Activated CD4-positive, alpha-beta T cell treated with anti-CD3 and anti-CD28 coated beads, Interleukin-2, amount 50 U/mL, for 1 hour (primary cell): ENCODE results near the gene CEMP1.
"Not testable (repeated sequence)": the region's sequence is repeated elsewhere in the genome, so short reads cannot be mapped to it uniquely, and the experiment has no call there.

Experiments used
- DNase-seq: peaks from one replicate; pipeline ENCODE4 v3.0.0-alpha.2; 2020

CEMP1 gene, protein sequence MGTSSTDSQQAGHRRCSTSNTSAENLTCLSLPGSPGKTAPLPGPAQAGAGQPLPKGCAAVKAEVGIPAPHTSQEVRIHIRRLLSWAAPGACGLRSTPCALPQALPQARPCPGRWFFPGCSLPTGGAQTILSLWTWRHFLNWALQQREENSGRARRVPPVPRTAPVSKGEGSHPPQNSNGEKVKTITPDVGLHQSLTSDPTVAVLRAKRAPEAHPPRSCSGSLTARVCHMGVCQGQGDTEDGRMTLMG

GRCh38 chr16:2531371-2531695, at the start of gene CEMP1:
Gene CEMP1, minus strand, starts transcription at chr16:2531408. Its CDS starts 335 bp downstream, at chr16:2531073.
- DNase-seq: no peak

GRCh38 chr16:2580818-2581217, 49.6 kb upstream of the CEMP1 start:
- DNase-seq: not testable (repeated sequence)

GRCh38 chr16:2580143-2580542, 48.9 kb upstream of the CEMP1 start:
- DNase-seq: not testable (repeated sequence)

- not testable (repeated sequence) for DNase-seq
These were observed 47.7 kb upstream of the CEMP1 start for GRCh38 chr16:2578905-2579304.

GRCh38 chr16:2577044-2577443, 45.8 kb upstream of the CEMP1 start:
- not testable (repeated sequence) for DNase-seq

DNA sequence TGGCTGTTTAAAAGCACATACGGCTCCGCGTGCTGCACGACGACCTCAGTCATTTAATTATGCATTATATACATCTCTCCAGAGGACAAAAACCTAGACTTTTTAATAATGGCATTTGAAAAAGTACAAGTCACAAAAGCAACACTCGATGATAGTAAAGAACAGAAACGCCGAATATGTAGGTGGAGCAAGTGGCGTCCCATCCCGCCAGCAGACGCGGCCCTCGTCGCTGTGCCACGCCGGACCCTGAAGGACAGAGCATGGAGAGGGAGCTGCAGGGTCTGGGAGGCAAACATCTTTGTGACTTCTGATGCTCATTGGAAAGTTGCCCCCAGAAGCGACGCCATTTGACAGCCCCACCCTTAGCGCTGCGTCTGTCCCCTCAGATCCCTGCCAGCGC, 44.6 kb upstream of the CEMP1 start:
- not testable (repeated sequence) for DNase-seq

DNA sequence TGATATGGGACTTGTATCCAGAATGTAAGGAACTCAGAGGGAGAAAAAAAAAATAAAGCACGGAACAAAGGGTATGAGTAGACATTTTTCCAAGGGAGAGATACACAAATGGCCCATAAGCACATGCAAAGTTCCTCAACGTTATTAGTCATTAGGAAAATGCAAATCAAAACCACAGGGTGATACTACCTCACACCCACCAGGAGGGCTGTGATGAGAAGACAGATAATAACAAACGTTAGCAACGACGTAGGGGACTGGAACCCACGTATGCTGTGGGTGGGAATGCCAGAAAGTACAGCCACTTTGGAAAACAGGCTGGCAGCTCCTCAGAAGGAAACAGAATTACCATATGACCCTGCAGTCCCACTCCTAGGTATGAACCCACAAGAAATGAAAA, 41.5 kb upstream of the CEMP1 start:
- DNase-seq: not testable (repeated sequence)

DNA sequence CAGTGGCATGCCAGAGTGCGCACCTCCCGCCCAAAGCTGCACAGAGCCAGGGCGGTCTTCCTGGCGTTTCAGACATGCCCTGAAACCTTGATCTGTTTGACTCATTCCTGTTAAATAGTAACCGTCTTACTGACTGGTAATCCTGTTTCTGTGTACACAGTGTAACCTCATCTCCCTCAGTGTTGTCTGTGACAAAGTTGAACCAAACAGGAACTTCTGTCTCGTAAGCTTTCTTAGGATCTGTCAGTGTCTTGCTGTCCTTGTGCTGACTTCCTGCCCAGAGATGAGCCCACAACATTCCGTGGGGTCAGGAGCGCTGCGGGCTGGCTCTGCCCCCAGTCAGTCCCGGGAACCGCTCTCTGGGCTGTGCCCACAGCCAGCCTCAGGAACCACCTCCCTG, 37.4 kb upstream of the CEMP1 start:
- DNase-seq: not testable (repeated sequence)

DNA sequence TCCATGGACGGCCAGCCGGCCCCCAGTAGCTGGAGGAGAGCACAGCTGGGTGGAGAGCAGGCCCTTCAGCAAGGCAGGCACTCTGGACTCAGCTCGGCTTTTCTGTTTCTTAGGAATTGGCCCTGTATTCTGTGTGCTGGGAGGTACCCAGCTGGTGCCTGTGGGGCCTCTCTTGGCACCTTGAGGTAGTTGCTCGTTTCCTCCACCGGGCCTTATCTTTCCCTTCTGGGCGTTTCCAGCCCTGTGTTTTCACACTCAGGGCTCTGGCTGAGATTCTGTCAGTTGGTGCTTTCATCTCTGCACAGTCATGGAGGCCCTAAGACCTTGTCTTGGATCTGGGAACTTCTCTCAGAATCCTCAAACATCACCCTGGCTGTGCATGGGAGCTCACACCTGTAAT, 36.3 kb upstream of the CEMP1 start:
- DNase-seq: not testable (repeated sequence)

GRCh38 chr16:2560798-2561133, 29.6 kb upstream of the CEMP1 start:
- DNase-seq: peak; percentile 64

GRCh38 chr16:2560131-2560797, 29.1 kb upstream of the CEMP1 start:
- not testable (repeated sequence) for DNase-seq

- not testable (repeated sequence) for DNase-seq
These were observed 25.9 kb upstream of the CEMP1 start for GRCh38 chr16:2557150-2557549.

GRCh38 chr16:2554709-2555425, 23.7 kb upstream of the CEMP1 start:
- not testable (repeated sequence) for DNase-seq

DNA sequence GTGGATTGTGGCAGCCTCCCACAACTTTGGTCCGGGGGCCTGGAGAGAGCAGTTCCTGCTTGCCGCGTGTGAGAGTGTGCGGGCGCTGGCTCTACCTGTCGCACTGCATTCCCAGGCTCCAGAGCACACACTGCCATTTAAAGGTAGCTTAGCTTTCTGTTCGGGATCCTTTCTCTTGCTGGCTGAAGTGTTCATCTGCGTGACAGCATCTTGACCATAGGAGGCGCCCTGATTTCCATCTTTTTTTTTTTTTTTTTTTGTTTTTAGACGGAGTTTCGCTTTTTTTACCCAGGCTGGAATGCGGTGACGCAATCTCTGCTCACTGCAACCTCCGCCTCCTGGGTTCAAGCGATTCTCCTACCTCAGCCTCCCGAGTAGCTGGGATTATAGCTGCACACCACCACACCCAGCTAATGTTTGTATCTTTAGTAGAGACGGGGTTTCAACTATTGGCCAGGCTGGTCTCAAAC, 20.2 kb upstream of the CEMP1 start:
- not testable (repeated sequence) for DNase-seq

- not testable (repeated sequence) for DNase-seq
These were observed 19.2 kb upstream of the CEMP1 start for GRCh38 chr16:2550283-2550878.

GRCh38 chr16:2543771-2544170, 12.6 kb upstream of the CEMP1 start:
- DNase-seq: not testable (repeated sequence)

GRCh38 chr16:2541409-2541808, 10.2 kb upstream of the CEMP1 start:
- DNase-seq: not testable (repeated sequence)

DNA sequence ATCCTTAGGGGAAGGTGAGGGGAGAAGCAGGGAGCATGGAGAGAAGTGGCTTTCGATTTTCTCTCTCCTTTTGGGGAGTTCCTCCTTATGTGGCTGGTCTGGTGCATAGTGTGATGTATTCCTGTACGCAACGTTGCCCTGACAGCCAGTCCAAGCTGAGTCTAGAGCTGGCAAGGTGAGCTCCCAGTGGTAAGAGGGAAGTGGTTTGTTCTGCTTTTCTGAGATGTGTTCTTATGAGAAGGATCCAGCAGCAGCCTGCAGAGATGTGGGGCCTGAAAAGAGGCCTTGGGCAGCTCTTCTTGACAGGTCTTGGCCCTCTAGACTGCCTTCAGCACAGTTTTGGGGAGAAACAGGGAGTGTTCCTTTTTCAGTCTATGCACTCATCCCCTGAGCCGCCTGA, 9.7 kb upstream of the CEMP1 start:
- not testable (repeated sequence) for DNase-seq

DNA sequence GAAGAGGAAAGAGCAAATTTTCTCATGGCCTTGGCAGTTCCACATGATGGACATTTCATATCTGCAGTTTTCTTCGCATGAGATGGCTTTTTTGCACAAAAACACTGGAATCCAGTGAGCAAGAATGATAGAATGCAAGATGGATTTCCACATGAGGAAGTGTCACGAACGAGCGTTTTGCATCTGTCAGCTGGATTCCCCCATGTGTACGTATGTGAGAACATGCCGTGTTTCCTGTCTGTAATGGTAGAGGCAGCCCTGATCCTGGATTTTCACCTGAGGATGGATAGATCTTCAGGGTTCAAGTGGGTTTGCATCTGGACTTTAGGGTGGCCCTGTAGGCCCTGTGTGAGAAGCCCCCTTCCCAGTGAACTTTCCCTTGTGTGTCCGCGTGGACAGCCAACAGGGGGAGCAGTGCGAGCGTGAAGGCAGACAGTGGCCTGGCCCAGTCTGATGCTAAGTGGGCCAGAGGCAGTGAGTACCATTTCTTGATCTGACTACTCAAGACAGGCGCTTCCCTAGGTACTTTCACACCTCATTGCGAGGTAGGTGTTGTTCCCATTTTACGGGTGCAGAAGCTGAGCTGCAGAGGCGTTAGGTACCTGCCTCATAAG, 8.7 kb upstream of the CEMP1 start:
- not testable (repeated sequence) for DNase-seq

DNA sequence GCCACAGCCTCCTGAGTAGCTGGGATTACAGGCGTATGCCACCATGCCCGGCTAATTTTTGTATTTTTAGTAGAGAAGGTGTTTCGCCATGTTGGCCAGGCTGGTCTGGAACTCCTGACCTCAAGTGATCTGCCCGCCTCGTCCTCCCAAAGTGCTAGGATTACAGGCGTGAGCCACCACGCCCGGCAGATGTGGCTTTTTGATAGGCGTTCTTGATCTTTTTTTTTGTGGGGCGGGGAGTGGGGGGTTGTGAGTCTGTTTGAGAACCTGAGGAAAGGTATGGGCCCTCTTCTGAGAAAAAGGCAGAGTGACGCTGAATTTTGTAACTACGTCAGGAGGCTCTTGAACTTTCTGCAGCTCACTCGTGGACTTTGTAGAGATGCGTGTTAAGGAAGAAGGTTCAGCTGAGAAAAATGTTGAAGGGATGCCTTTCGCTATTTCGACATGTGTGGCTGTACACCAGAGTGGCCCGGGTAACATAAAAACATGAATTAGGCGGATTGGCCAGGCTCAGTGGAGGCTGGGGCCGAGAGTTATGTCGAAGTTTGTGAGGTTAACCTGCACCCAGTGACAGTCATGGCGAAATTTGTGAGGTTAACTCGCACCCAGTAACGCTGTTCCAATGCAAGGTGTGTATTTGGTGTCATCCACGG, 8.1 kb upstream of the CEMP1 start:
- DNase-seq: not testable (repeated sequence)

- DNase-seq: peak; percentile 90
These were observed 6.5 kb upstream of the CEMP1 start, which contains the start of gene PDPK1 for GRCh38 chr16:2537451-2538379. Gene PDPK1, plus strand, starts transcription at chr16:2538021. Its CDS starts 92 bp downstream, at chr16:2538113.
